ENCODE results near the gene GSX2. TPM values are rescaled to one million over a fixed set of nuclear protein-coding genes. Genes with fewer than 3 reads are reported as not detected.

Gene GSX2
- total and polyA plus RNA-seq, 2 of the 13 experiments (the other 11 are each of a cell fraction or from before 2014, with no cell fraction given): not detected

DNA sequence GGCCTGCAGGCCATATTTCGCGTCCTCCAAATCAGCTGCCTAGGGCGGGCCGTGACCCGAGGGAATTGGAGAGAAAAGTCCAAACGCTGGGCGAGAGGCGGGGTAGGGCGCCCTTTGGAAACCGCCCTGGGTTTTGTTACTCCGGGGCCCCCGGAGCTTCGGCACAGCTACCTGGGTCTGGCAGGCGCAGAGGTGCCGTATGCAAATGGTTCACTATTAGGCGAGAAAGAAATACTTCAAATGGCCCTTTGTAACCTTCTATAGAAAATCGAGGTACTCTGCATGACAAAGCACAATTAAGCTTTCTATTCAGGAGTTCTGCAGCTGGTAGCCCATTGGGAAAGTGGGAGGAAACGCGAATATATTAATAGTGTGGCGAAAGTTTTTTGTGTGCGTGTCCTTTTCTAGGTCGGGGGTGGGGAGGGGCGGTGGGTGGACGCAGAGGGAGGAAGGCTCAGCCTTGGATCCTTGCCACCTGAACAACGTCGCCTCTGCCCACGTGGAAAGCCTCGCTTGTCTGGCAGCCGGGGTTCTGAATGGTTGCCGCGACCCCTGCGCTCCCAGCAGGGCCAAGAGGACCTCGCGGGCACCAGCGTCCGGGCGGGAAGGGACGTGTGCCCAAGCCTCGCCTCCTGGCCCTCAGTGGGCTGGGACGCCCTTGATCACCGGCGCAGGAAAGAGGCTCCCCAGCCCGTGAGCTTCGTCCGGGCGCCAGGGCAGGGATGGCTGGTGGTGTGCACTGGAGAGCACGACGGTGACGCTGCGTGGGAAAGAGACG, 9.5 kb downstream of the GSX2 start:
- H3K36me3 ChIP-seq (replicated peaks in 1 of 2; ENCODE audit: control insufficient read depth in 1 of 2, insufficient read depth in 2 of 2, low read length in 2 of 2): no peaks in the 10 kb centered on the region
- in situ Hi-C loops (cut with HindIII; ENCODE audit: extremely low pct_ligation_motif_present, low pct_unique_long_range_greater_than_20kb): no loop called here
- H2AFZ ChIP-seq (ENCODE audit: low read length): no peak overlapping the region
- no TSS peak for BruUV-seq (replicated peaks)
- no peaks in the 10 kb centered on the region for H3K4me1 ChIP-seq (ENCODE audit: insufficient read depth, low read length)
- H3K79me2 ChIP-seq (ENCODE audit: insufficient read depth, low read length): no peaks in the 10 kb centered on the region
- intact Hi-C loops (cut with micrococcal nuclease; ENCODE audit: unreplicated experiment): no loop called here
- no peak for FAIRE-seq
- no peak for DNase-seq (ENCODE audit: low spot score)
- CTCF ChIA-PET (ENCODE audit: low intra/inter-chr PET ratio, low total read pairs): no interaction called here
- no peak for ATAC-seq
- peaks cover 0 to 19% of the 10 kb centered on the region in 2 experiments for H3K27me3 ChIP-seq (ENCODE audit: control insufficient read depth in 1 of 2, insufficient read depth in 2 of 2, low read length in 2 of 2)
- POLR2A ChIA-PET: no interaction called here
- 72% methylated on average over 48 of the region's 51 CpGs for WGBS (ENCODE audit: low lambda C conversion rate)
- H3K27ac ChIP-seq (ENCODE audit: extremely low read length, insufficient read depth, low read length): no peak overlapping the region
- H3K4me2 ChIP-seq (ENCODE audit: low read depth, low read length): no peak overlapping the region
- H4K20me1 ChIP-seq (ENCODE audit: insufficient read depth, low read length): no peaks in the 10 kb centered on the region
- TF ChIP-seq KLF6 (CRISPR knock-in tag; IDR thresholded peaks at IDR 0.05) (no peak), ZNF7 (CRISPR knock-in tag; IDR thresholded peaks at IDR 0.05) (no peak), HNRNPL (IDR thresholded peaks at IDR 0.05; ENCODE audit: low read depth, low read length) (no peak), KAT8 (CRISPR knock-in tag; IDR thresholded peaks at IDR 0.05) (no peak), ZNF441 (CRISPR knock-in tag; IDR thresholded peaks at IDR 0.05; ENCODE audit: borderline replicate concordance) (no peak), ZNF143 (CRISPR knock-in tag; IDR thresholded peaks at IDR 0.05) (no peak), ZUFSP (CRISPR knock-in tag; IDR thresholded peaks at IDR 0.05; ENCODE audit: borderline replicate concordance) (no peak), TBX2 (CRISPR knock-in tag; IDR thresholded peaks at IDR 0.05; ENCODE audit: borderline replicate concordance) (no peak), CBX5 (CRISPR knock-in tag; IDR thresholded peaks at IDR 0.05; ENCODE audit: borderline replicate concordance) (no peak), DPF2 (CRISPR knock-in tag; IDR thresholded peaks at IDR 0.05; ENCODE audit: borderline replicate concordance, low read depth) (no peak)
- TF ChIP-seq, protein P1, sequence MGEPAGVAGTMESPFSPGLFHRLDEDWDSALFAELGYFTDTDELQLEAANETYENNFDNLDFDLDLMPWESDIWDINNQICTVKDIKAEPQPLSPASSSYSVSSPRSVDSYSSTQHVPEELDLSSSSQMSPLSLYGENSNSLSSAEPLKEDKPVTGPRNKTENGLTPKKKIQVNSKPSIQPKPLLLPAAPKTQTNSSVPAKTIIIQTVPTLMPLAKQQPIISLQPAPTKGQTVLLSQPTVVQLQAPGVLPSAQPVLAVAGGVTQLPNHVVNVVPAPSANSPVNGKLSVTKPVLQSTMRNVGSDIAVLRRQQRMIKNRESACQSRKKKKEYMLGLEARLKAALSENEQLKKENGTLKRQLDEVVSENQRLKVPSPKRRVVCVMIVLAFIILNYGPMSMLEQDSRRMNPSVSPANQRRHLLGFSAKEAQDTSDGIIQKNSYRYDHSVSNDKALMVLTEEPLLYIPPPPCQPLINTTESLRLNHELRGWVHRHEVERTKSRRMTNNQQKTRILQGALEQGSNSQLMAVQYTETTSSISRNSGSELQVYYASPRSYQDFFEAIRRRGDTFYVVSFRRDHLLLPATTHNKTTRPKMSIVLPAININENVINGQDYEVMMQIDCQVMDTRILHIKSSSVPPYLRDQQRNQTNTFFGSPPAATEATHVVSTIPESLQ (CRISPR knock-in tag; conservative IDR thresholded peaks at IDR 0.05): no peak
- TF ChIP-seq, protein P2, sequence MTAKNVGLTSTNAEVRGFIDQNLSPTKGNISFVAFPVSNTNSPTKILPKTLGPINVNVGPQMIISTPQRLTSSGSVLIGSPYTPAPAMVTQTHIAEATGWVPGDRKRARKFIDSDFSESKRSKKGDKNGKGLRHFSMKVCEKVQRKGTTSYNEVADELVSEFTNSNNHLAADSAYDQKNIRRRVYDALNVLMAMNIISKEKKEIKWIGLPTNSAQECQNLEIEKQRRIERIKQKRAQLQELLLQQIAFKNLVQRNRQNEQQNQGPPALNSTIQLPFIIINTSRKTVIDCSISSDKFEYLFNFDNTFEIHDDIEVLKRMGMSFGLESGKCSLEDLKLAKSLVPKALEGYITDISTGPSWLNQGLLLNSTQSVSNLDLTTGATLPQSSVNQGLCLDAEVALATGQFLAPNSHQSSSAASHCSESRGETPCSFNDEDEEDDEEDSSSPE (CRISPR knock-in tag; IDR thresholded peaks at IDR 0.05): no peak
- TF ChIP-seq, protein P3, sequence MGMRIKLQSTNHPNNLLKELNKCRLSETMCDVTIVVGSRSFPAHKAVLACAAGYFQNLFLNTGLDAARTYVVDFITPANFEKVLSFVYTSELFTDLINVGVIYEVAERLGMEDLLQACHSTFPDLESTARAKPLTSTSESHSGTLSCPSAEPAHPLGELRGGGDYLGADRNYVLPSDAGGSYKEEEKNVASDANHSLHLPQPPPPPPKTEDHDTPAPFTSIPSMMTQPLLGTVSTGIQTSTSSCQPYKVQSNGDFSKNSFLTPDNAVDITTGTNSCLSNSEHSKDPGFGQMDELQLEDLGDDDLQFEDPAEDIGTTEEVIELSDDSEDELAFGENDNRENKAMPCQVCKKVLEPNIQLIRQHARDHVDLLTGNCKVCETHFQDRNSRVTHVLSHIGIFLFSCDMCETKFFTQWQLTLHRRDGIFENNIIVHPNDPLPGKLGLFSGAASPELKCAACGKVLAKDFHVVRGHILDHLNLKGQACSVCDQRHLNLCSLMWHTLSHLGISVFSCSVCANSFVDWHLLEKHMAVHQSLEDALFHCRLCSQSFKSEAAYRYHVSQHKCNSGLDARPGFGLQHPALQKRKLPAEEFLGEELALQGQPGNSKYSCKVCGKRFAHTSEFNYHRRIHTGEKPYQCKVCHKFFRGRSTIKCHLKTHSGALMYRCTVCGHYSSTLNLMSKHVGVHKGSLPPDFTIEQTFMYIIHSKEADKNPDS (CRISPR knock-in tag; IDR thresholded peaks at IDR 0.05): no peak
- no peak overlapping the region for H3K9ac ChIP-seq (ENCODE audit: insufficient read depth, low read depth, low read length)
- no peak overlapping the region for H3K4me3 ChIP-seq (replicated peaks in 1 of 3; ENCODE audit: insufficient read depth in 1 of 3, low read depth in 2 of 3, low read length in 3 of 3)
- no peaks in the 10 kb centered on the region for H3K9me3 ChIP-seq (ENCODE audit: low read length)

Data from HepG2 (cell line).